Loucy (cell line): Measurements from ENCODE around the gene TMEM181.

ENCODE experiments used
- CTCF ChIP-seq: fragments of 200-600 bp; sonication (generic); conservative IDR thresholded peaks from 2 replicates; pipeline ENCODE4 v1.5.1; 2014; ENCODE audit warnings: mild to moderate bottlenecking, antibody characterized with exemption, low read length
- EZH2phosphoT487 ChIP-seq: fragments of 200-600 bp; IDR thresholded peaks from 2 replicates; pipeline ENCODE4 v1.6.1; 2018; ENCODE audit warnings: antibody characterized with exemption, mild to moderate bottlenecking, moderate library complexity, borderline replicate concordance

GRCh38 chr6:158643836-158644230 lies 83.9 kb downstream of the TMEM181 start:
- TF ChIP-seq CTCF, result no peak
- TF ChIP-seq EZH2phosphoT487, result no peak
